Transverse colon (tissue), 4 donors: ENCODE results near the gene GALNT11. TPM values are rescaled to one million over a fixed set of nuclear protein-coding genes. Genes with fewer than 3 reads are reported as not detected.
"Not testable (repeated sequence)": the region's sequence is repeated elsewhere in the genome, so short reads cannot be mapped to it uniquely, and the experiment has no call there.

Experiments
- DNase-seq: peaks from one replicate; pipeline ENCODE4 v3.0.0-alpha.2; 2019
- H3K27ac ChIP-seq, 4 donors: fragments of 200-600 bp; sonication (generic); 2 replicates each; pipeline ENCODE4 v1.5.1; 2016 to 2018; ENCODE audit warnings: inconsistent platforms in 4 of 4
- H3K27me3 ChIP-seq: fragments of 200-600 bp; sonication (generic); 2 replicates; pipeline ENCODE4 v1.5.1; 2017; ENCODE audit warnings: inconsistent platforms
- H3K36me3 ChIP-seq, 4 donors: fragments of 200-600 bp; sonication (generic); 2 replicates each; pipeline ENCODE4 v1.5.1; 2017 to 2019; ENCODE audit warnings: inconsistent platforms in 4 of 4
- H3K4me1 ChIP-seq, 4 donors: fragments of 200-600 bp; sonication (generic); 2 replicates each; pipeline ENCODE4 v1.5.1; 2017 to 2020; ENCODE audit warnings: inconsistent platforms in 4 of 4
- H3K4me3 ChIP-seq, 4 donors: fragments of 200-600 bp; sonication (generic); 1 replicate in 1 of 4; 2 replicates in 3 of 4; pipeline versions ENCODE4 v1.5.1 to v1.6.1; 2017 to 2019; ENCODE audit warnings: inconsistent platforms in 4 of 4
- H3K9me3 ChIP-seq, 2 donors: fragments of 200-600 bp; sonication (generic); 2 replicates each; pipeline ENCODE4 v1.5.1; 2017 to 2019; ENCODE audit warnings: inconsistent platforms in 2 of 2
- CTCF ChIP-seq, 5 experiments: fragments of 200-600 bp in 3 of 5; fragments of 450-650 bp in 2 of 5; sonication (generic) in 3 of 5; IDR thresholded peaks; 1 replicate in 2 of 5; 2 replicates in 3 of 5; pipeline ENCODE4 v1.5.1; 2016 to 2017; ENCODE audit warnings: antibody characterized with exemption in 5 of 5, inconsistent platforms in 3 of 5, mild to moderate bottlenecking in 2 of 5, moderate library complexity in 1 of 5
- EP300 ChIP-seq: sonication (generic); formaldehyde crosslinking; IDR thresholded peaks from one replicate; pipeline ENCODE4 v1.6.1; 2017; ENCODE audit warnings: antibody characterized with exemption, low read depth
- POLR2A ChIP-seq: fragments of 450-650 bp; IDR thresholded peaks from one replicate; pipeline ENCODE4 v1.6.1; 2016; ENCODE audit warnings: antibody characterized with exemption, mild to moderate bottlenecking, moderate library complexity
- POLR2AphosphoS5 ChIP-seq, 3 donors: sonication (generic); formaldehyde crosslinking; IDR thresholded peaks; one replicate each; pipeline ENCODE4 v1.6.1; 2016; ENCODE audit warnings: antibody characterized with exemption in 3 of 3
- WGBS, 2 donors: methylation state at CpG; one replicate each; pipeline ENCODE4 v1.1.5; 2018; ENCODE audit warnings: low coverage in 1 of 2; 5-methylcytosine and 5-hydroxymethylcytosine counted together
- in situ Hi-C, 4 donors: fragments of 200-750 bp; cut with MboI; loops; one replicate each; pipeline versions ENCODE4 v1.15.0 to v1.15.1; 2017; ENCODE audit warnings: low sequenced_read_pairs in 3 of 4, low pct_ligation_motif_present in 1 of 4, low pct_unique_long_range_greater_than_20kb in 1 of 4
- intact Hi-C: fragments of 100-400 bp; cut with DNase I; formaldehyde crosslinking; loops from one replicate; pipeline ENCODE4 v1.15.1; 2023; ENCODE audit warnings: low total_unique reads
- total RNA-seq, 4 donors: library from RNA; depleted of rRNA; stranded (reverse); fragments of >200 nt; gene quantifications; one replicate each; pipeline ENCODE4 v1.1.0, GENCODE V29; 2016

GALNT11 gene
- total RNA-seq, 4 donors from 2014 or later, result 14.7 to 36.2 (median 24.0) TPM

- H3K4me1 ChIP-seq, H3K4me3 ChIP-seq, H3K9me3 ChIP-seq, H3K27me3 ChIP-seq, DNase-seq, H3K36me3 ChIP-seq, intact Hi-C loops, in situ Hi-C loops, H3K27ac ChIP-seq: not testable (repeated sequence)
- WGBS, 2 donors, result 83 to 90% methylated on average over 1 to 10 of the region's 10 CpGs
Measured at GRCh38 chr7:152065800-152066344, 40.4 kb downstream of the GALNT11 start.

GRCh38 chr7:152072421-152072820, 46.9 kb downstream of the GALNT11 start:
- intact Hi-C loops, result no loop called here
- H3K27ac ChIP-seq, result no peak overlapping the region
- TF ChIP-seq CTCF (IDR thresholded peaks at IDR 0.05) (no peak), EP300 (no peak), POLR2A (no peak), POLR2AphosphoS5 (IDR thresholded peaks at IDR 0.05) (no peak)
- 82 to 86% methylated on average over 4 of the region's 4 CpGs for WGBS, 2 donors
- H3K9me3 ChIP-seq, result no peaks in the 10 kb centered on the region
- in situ Hi-C loops, result no loop called here
- H3K4me1 ChIP-seq, result peaks cover 0 to 19% (median 14%) of the 10 kb centered on the region in 4 donors
- no peak overlapping the region for H3K4me3 ChIP-seq
- H3K27me3 ChIP-seq, result no peaks in the 10 kb centered on the region
- DNase-seq, result no peak
- no peaks in the 10 kb centered on the region for H3K36me3 ChIP-seq

- H3K27me3 ChIP-seq, result no peaks in the 10 kb centered on the region
- no peak overlapping the region for H3K27ac ChIP-seq
- WGBS, 2 donors, result 78 to 87% methylated on average over 2 of the region's 2 CpGs
- peaks cover 0 to 21% (median 14%) of the 10 kb centered on the region in 4 donors for H3K4me1 ChIP-seq
- DNase-seq, result no peak
- no peak overlapping the region for H3K4me3 ChIP-seq
- TF ChIP-seq EP300 (no peak), CTCF (IDR thresholded peaks at IDR 0.05) (no peak), POLR2A (no peak), POLR2AphosphoS5 (IDR thresholded peaks at IDR 0.05) (no peak)
- in situ Hi-C loops, result no loop called here
- no peaks in the 10 kb centered on the region for H3K9me3 ChIP-seq
- intact Hi-C loops, result no loop called here
- H3K36me3 ChIP-seq, result no peaks in the 10 kb centered on the region
Measured at GRCh38 chr7:152073352-152073751, 47.9 kb downstream of the GALNT11 start.

GRCh38 chr7:152074673-152075072, 49.2 kb downstream of the GALNT11 start:
- no peak for DNase-seq
- no peak for TF ChIP-seq CTCF (IDR thresholded peaks at IDR 0.05)
- TF ChIP-seq POLR2AphosphoS5 (IDR thresholded peaks at IDR 0.05), result no peak
- TF ChIP-seq EP300, result no peak
- no peak for TF ChIP-seq POLR2A
- Histone ChIP-seq H3K36me3 (no peaks in the 10 kb centered on the region), H3K4me1 (peaks cover 0 to 27% (median 14%) of the 10 kb centered on the region in 4 donors), H3K27ac (no peak overlapping the region), H3K27me3 (no peaks in the 10 kb centered on the region), H3K9me3 (no peaks in the 10 kb centered on the region), H3K4me3 (no peak overlapping the region)
- in situ Hi-C loops (no loop called here), intact Hi-C loops (no loop called here)
- 60 to 94% methylated on average over 1 to 2 of the region's 2 CpGs for WGBS, 2 donors

- H3K36me3 ChIP-seq, H3K27me3 ChIP-seq, H3K27ac ChIP-seq, DNase-seq, H3K4me3 ChIP-seq, intact Hi-C loops, H3K9me3 ChIP-seq, in situ Hi-C loops: not testable (repeated sequence)
- H3K4me1 ChIP-seq, result peaks cover 0 to 27% (median 14%) of the 10 kb centered on the region in 4 donors
- WGBS, 2 donors, result 92 to 94% methylated on average over 2 to 14 of the region's 14 CpGs
Measured at GRCh38 chr7:152075379-152075778, 49.9 kb downstream of the GALNT11 start.
